Measurements from ENCODE around the gene PTPRD. TPM values are rescaled to one million over a fixed set of nuclear protein-coding genes. Genes with fewer than 3 reads are reported as not detected.

Gene PTPRD
- total and polyA plus RNA-seq, 9 of the 15 experiments (the other 6 are each of a cell fraction or from before 2014, with no cell fraction given) = 0.11 TPM; not detected in 8

GRCh38 chr9:8400378-8400777 lies 2212.4 kb downstream of the PTPRD start (continued):
- TF ChIP-seq ZBTB12 (CRISPR knock-in tag; IDR thresholded peaks at IDR 0.05) = no peak
- TF ChIP-seq KLF10 (CRISPR knock-in tag; IDR thresholded peaks at IDR 0.05) = no peak
- no peak for TF ChIP-seq BRD4 (IDR thresholded peaks at IDR 0.05)
- TF ChIP-seq DDX20 (tag; IDR thresholded peaks at IDR 0.05; ENCODE audit: low read depth) = no peak
- no peak for TF ChIP-seq TSHZ1 (CRISPR knock-in tag; IDR thresholded peaks at IDR 0.05)

DNA sequence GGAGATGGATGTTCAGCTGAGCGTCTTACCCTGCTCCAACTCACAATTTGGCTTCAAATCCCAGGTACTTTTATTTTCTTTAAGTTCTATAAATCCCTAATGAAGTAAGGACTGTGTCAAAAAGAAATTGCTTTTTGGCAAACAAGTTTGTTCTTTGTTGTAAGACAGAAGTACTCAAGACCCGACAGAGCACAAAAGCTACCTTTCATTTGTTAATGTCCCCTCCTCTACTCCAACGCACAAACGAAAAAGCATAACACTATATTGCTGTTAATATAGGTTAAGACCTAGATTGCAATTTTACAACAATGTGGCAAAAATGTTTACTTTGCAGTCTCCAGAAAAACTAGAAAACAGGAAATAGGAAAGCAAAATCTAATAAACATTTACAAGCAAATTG lies 2217.8 kb downstream of the PTPRD start:
- TF ChIP-seq HCFC1 (IDR thresholded peaks at IDR 0.05; ENCODE audit: low read depth, low read length) (no peak), ZBED1 (IDR thresholded peaks at IDR 0.05) (no peak), RBBP5 (IDR thresholded peaks at IDR 0.05; ENCODE audit: borderline replicate concordance, insufficient read depth, low read length, poor library complexity, severe bottlenecking) (no peak), SNRNP70 (optimal IDR thresholded peaks at IDR 0.05; ENCODE audit: low read depth, low read length) (no peak), NFYB (IDR thresholded peaks at IDR 0.05; ENCODE audit: extremely low read depth, insufficient read length) (no peak)
- TF ChIP-seq, protein P1, sequence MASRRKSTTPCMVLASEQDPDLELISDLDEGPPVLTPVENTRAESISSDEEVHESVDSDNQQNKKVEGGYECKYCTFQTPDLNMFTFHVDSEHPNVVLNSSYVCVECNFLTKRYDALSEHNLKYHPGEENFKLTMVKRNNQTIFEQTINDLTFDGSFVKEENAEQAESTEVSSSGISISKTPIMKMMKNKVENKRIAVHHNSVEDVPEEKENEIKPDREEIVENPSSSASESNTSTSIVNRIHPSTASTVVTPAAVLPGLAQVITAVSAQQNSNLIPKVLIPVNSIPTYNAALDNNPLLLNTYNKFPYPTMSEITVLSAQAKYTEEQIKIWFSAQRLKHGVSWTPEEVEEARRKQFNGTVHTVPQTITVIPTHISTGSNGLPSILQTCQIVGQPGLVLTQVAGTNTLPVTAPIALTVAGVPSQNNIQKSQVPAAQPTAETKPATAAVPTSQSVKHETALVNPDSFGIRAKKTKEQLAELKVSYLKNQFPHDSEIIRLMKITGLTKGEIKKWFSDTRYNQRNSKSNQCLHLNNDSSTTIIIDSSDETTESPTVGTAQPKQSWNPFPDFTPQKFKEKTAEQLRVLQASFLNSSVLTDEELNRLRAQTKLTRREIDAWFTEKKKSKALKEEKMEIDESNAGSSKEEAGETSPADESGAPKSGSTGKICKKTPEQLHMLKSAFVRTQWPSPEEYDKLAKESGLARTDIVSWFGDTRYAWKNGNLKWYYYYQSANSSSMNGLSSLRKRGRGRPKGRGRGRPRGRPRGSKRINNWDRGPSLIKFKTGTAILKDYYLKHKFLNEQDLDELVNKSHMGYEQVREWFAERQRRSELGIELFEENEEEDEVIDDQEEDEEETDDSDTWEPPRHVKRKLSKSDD (conservative IDR thresholded peaks at IDR 0.05; ENCODE audit: low read length) = no peak
- no peaks in the 10 kb centered on the region for H3K36me3 ChIP-seq (ENCODE audit: control insufficient read depth, insufficient read depth, low read length)
- in situ Hi-C loops (cut with MboI) = no loop called here

More for the DNA sequence above, 2217.8 kb downstream of the PTPRD start:
- H4K20me1 ChIP-seq (replicated peaks; ENCODE audit: control insufficient read depth, insufficient read depth, low read length) = no peaks in the 10 kb centered on the region
- BruUV-seq (replicated peaks) = no TSS peak
- FAIRE-seq (no peak), DNase-seq (ENCODE audit: extremely low read depth in 1 of 4, low spot score in 3 of 4) (no peak), ATAC-seq (no peak)
- intact Hi-C loops (cut with micrococcal nuclease) = no loop called here
- H3K9me1 ChIP-seq (ENCODE audit: control insufficient read depth, insufficient read depth, low read length) = no peaks in the 10 kb centered on the region
- H3K27me3 ChIP-seq (ENCODE audit: control insufficient read depth in 2 of 2, insufficient read depth in 2 of 2, low read length in 2 of 2) = no peaks in the 10 kb centered on the region
- H2AFZ ChIP-seq (ENCODE audit: low read depth, low read length) = no peak overlapping the region
- POLR2A ChIA-PET = no interaction called here
- H3K9me3 ChIP-seq (replicated peaks; ENCODE audit: control insufficient read depth, insufficient read depth, low read depth, low read length) = no peaks in the 10 kb centered on the region
- no peak overlapping the region for H3K4me3 ChIP-seq
- no peaks in the 10 kb centered on the region for H3K4me1 ChIP-seq (replicated peaks in 1 of 2; ENCODE audit: control insufficient read depth in 2 of 2, insufficient read depth in 2 of 2, low read length in 2 of 2)
- no peak overlapping the region for H3K4me2 ChIP-seq (ENCODE audit: insufficient read depth, low read length)
- 0% methylated on average over 4 of the region's 4 CpGs for WGBS (ENCODE audit: insufficient coverage, low coverage, missing lambda C conversion rate)
- no peaks in the 10 kb centered on the region for H3K79me2 ChIP-seq (ENCODE audit: control insufficient read depth, insufficient read depth, low read length)
- no peak overlapping the region for H3K9ac ChIP-seq (ENCODE audit: insufficient read depth in 1 of 2, low read depth in 2 of 2, low read length in 2 of 2)
- no peak overlapping the region for H3K27ac ChIP-seq (ENCODE audit: extremely low read depth, low read depth, low read length)
- CTCF ChIA-PET (ENCODE audit: low intra/inter-chr PET ratio) = no interaction called here
